Activated CD4-positive, CD25-positive, alpha-beta regulatory T cell (primary cell): ENCODE measurements around the gene KRTAP10-6.
"Not testable (repeated sequence)": the region's sequence is repeated elsewhere in the genome, so short reads cannot be mapped to it uniquely, and the experiment has no call there.

ENCODE experiments used
- DNase-seq, 4 experiments: peaks; one replicate each; lab custom pipeline; 2025; lab: John Stamatoyannopoulos, UW

Gene KRTAP10-6

GRCh38 chr21:44599264-44600029 lies 7.1 kb upstream of the KRTAP10-6 start:
- no peak for DNase-seq

GRCh38 chr21:44598061-44598460 lies 5.8 kb upstream of the KRTAP10-6 start:
- DNase-seq = no peak

GRCh38 chr21:44596068-44596725 lies 3.9 kb upstream of the KRTAP10-6 start:
- no peak for DNase-seq

GRCh38 chr21:44595524-44595923 lies 3.2 kb upstream of the KRTAP10-6 start:
- no peak for DNase-seq

- no peak for DNase-seq
Observed at GRCh38 chr21:44594406-44594916, 2.2 kb upstream of the KRTAP10-6 start.

- DNase-seq = no peak
Observed at GRCh38 chr21:44593598-44594405, 1.5 kb upstream of the KRTAP10-6 start.

GRCh38 chr21:44591801-44592130 lies 539 bp downstream of the KRTAP10-6 start:
- DNase-seq = not testable (repeated sequence)

GRCh38 chr21:44590897-44591800 lies 1.2 kb downstream of the KRTAP10-6 start:
- DNase-seq = not testable (repeated sequence)

GRCh38 chr21:44590311-44590721 lies 2.0 kb downstream of the KRTAP10-6 start:
- DNase-seq = no peak

GRCh38 chr21:44589586-44590305 lies 2.6 kb downstream of the KRTAP10-6 start:
- no peak for DNase-seq

- no peak for DNase-seq
Observed at GRCh38 chr21:44589094-44589493, 3.2 kb downstream of the KRTAP10-6 start.

- DNase-seq = no peak
Observed at GRCh38 chr21:44585892-44586291, 6.4 kb downstream of the KRTAP10-6 start.

GRCh38 chr21:44583800-44584147 lies 8.5 kb downstream of the KRTAP10-6 start:
- DNase-seq = no peak

GRCh38 chr21:44583089-44583799 lies 9.1 kb downstream of the KRTAP10-6 start:
- DNase-seq = no peak

- no peak for DNase-seq
Observed at GRCh38 chr21:44582055-44582454, 10.2 kb downstream of the KRTAP10-6 start.

- DNase-seq = no peak
Observed at GRCh38 chr21:44581158-44581557, 11.1 kb downstream of the KRTAP10-6 start.

GRCh38 chr21:44580231-44580821 lies 12.0 kb downstream of the KRTAP10-6 start, which contains the start of gene KRTAP10-5:
Gene KRTAP10-5 (minus strand): TSS chr21:44580604. CDS start chr21:44580578, 26 bp downstream.
- not testable (repeated sequence) for DNase-seq

GRCh38 chr21:44579833-44580144 lies 12.5 kb downstream of the KRTAP10-6 start:
- no peak for DNase-seq

- DNase-seq = no peak
Observed at GRCh38 chr21:44579056-44579832, 13.1 kb downstream of the KRTAP10-6 start.
